OCI-LY1 (cell line): ENCODE measurements around the gene CDKN2B-AS1.

Source experiments
- H2AFZ ChIP-seq: fragments of 200-600 bp; sonication (generic), shearing (Covaris generic); 2 replicates; pipeline ENCODE4 v1.6.0; 2014; ENCODE audit warnings: antibody characterized with exemption, mild to moderate bottlenecking, low read length
- H3F3A ChIP-seq: fragments of 200-600 bp; sonication (generic), shearing (Covaris generic); 2 replicates; pipeline ENCODE4 v1.6.0; 2014; ENCODE audit warnings: mild to moderate bottlenecking, antibody characterized with exemption, low read length, moderate library complexity; ENCODE audit not compliant: insufficient read depth
- H3K27ac ChIP-seq: fragments of 200-600 bp; sonication (generic); 2 replicates; pipeline ENCODE4 v1.5.1; 2014; ENCODE audit warnings: low read length, mixed run types, mild to moderate bottlenecking, low read depth; ENCODE audit not compliant: poor library complexity, severe bottlenecking
- H3K27me3 ChIP-seq: fragments of 200-600 bp; sonication (generic); 2 replicates; pipeline ENCODE4 v1.6.0; 2014; ENCODE audit warnings: antibody characterized with exemption, mild to moderate bottlenecking, low read length, moderate library complexity; ENCODE audit not compliant: insufficient read depth
- H3K36me3 ChIP-seq: fragments of 200-600 bp; sonication (generic); 2 replicates; pipeline ENCODE4 v1.6.1; 2014; ENCODE audit warnings: mild to moderate bottlenecking, antibody characterized with exemption, low read length, moderate library complexity, mixed read lengths; ENCODE audit not compliant: insufficient read depth
- H3K4me1 ChIP-seq: fragments of 200-600 bp; sonication (generic); 2 replicates; pipeline ENCODE4 v1.5.1; 2014; ENCODE audit warnings: mild to moderate bottlenecking, low read length, moderate library complexity; ENCODE audit not compliant: insufficient read depth, severe bottlenecking
- H3K4me2 ChIP-seq: fragments of 200-600 bp; sonication (generic), shearing (Covaris generic); 2 replicates; pipeline ENCODE4 v1.6.1; 2014; ENCODE audit warnings: low read length
- H3K4me3 ChIP-seq: fragments of 200-600 bp; sonication (generic); 2 replicates; pipeline ENCODE4 v1.5.1; 2014; ENCODE audit warnings: low read length, low read depth, mild to moderate bottlenecking, mixed read lengths; ENCODE audit not compliant: poor library complexity, severe bottlenecking
- H3K79me2 ChIP-seq: fragments of 200-600 bp; shearing (Covaris generic); 2 replicates; pipeline ENCODE4 v1.6.1; 2016; ENCODE audit warnings: mixed run types, low read length, mixed read lengths; ENCODE audit not compliant: insufficient read depth
- H3K9ac ChIP-seq: fragments of 200-600 bp; sonication (generic), shearing (Covaris generic); 2 replicates; pipeline ENCODE4 v1.6.1; 2014; ENCODE audit warnings: mild to moderate bottlenecking, low read length, mixed read lengths
- H3K9me2 ChIP-seq: fragments of 200-600 bp; sonication (generic), shearing (Covaris generic); 2 replicates; pipeline ENCODE4 v1.6.1; 2014; ENCODE audit warnings: low read depth, mild to moderate bottlenecking, low read length, mixed read lengths
- H3K9me3 ChIP-seq: fragments of 200-600 bp; shearing (Covaris generic); 2 replicates; pipeline ENCODE4 v1.6.1; 2014; ENCODE audit warnings: low read length, mixed read lengths
- H4K20me1 ChIP-seq: fragments of 200-600 bp; sonication (generic), shearing (Covaris generic); 2 replicates; pipeline ENCODE4 v1.6.0; 2016; ENCODE audit warnings: mild to moderate bottlenecking, low read length; ENCODE audit not compliant: insufficient read depth
- CTCF ChIP-seq: fragments of 200-600 bp; sonication (generic), shearing (Covaris generic); IDR thresholded peaks from 2 replicates; pipeline ENCODE4 v1.5.1; 2017; ENCODE audit warnings: mild to moderate bottlenecking, antibody characterized with exemption, low read length, moderate library complexity, mixed read lengths
- EZH2 ChIP-seq: fragments of 200-600 bp; sonication (generic), shearing (Covaris generic); IDR thresholded peaks from 2 replicates; pipeline ENCODE4 v1.8.0; 2017; ENCODE audit warnings: borderline replicate concordance, mixed run types, mild to moderate bottlenecking, antibody characterized with exemption, low read length, moderate library complexity, mixed read lengths

The CDKN2B-AS1 gene

GRCh38 chr9:22098643-22099332, 104.2 kb downstream of the CDKN2B-AS1 start:
- Histone ChIP-seq H3F3A (no peaks in the 10 kb centered on the region), H3K4me1 (no peaks in the 10 kb centered on the region), H3K4me3 (no peak overlapping the region), H3K79me2 (no peaks in the 10 kb centered on the region), H3K9me2 (no peaks in the 10 kb centered on the region), H3K9ac (no peak overlapping the region), H2AFZ (no peak overlapping the region), H3K27me3 (no peaks in the 10 kb centered on the region), H3K4me2 (no peak overlapping the region), H4K20me1 (no peaks in the 10 kb centered on the region), H3K27ac (no peak overlapping the region), H3K36me3 (no peaks in the 10 kb centered on the region), H3K9me3 (no peaks in the 10 kb centered on the region)
- TF ChIP-seq EZH2 (no peak), CTCF (no peak)

GRCh38 chr9:22100626-22101025, 106.0 kb downstream of the CDKN2B-AS1 start:
- TF ChIP-seq EZH2 (no peak), CTCF (no peak; the same call in 1 of the 2 replicates)
- H3K9ac ChIP-seq, result no peak overlapping the region
- no peak overlapping the region for H2AFZ ChIP-seq
- no peaks in the 10 kb centered on the region for H3K4me1 ChIP-seq
- H4K20me1 ChIP-seq, result no peaks in the 10 kb centered on the region
- no peaks in the 10 kb centered on the region for H3K9me2 ChIP-seq
- no peak overlapping the region for H3K4me2 ChIP-seq
- no peaks in the 10 kb centered on the region for H3F3A ChIP-seq
- H3K4me3 ChIP-seq, result no peak overlapping the region
- no peaks in the 10 kb centered on the region for H3K79me2 ChIP-seq
- no peaks in the 10 kb centered on the region for H3K36me3 ChIP-seq
- H3K9me3 ChIP-seq, result no peaks in the 10 kb centered on the region
- no peaks in the 10 kb centered on the region for H3K27me3 ChIP-seq
- no peak overlapping the region for H3K27ac ChIP-seq

GRCh38 chr9:22102146-22103053, 107.8 kb downstream of the CDKN2B-AS1 start:
- Histone ChIP-seq H3F3A (no peaks in the 10 kb centered on the region), H3K79me2 (no peaks in the 10 kb centered on the region), H3K9me2 (no peaks in the 10 kb centered on the region), H3K9ac (no peak overlapping the region), H4K20me1 (no peaks in the 10 kb centered on the region), H3K36me3 (no peaks in the 10 kb centered on the region), H3K27me3 (no peaks in the 10 kb centered on the region), H2AFZ (no peak overlapping the region), H3K4me2 (no peak overlapping the region), H3K4me1 (no peaks in the 10 kb centered on the region), H3K4me3 (no peak overlapping the region), H3K27ac (no peak overlapping the region), H3K9me3 (no peaks in the 10 kb centered on the region)
- TF ChIP-seq CTCF (no peak), EZH2 (no peak)
